ENCODE data around the gene KRT3. TPM values are rescaled to one million over a fixed set of nuclear protein-coding genes. Genes with fewer than 3 reads are reported as not detected.

KRT3 gene
- total RNA-seq, 1 donor from 2014 or later, result not detected

DNA sequence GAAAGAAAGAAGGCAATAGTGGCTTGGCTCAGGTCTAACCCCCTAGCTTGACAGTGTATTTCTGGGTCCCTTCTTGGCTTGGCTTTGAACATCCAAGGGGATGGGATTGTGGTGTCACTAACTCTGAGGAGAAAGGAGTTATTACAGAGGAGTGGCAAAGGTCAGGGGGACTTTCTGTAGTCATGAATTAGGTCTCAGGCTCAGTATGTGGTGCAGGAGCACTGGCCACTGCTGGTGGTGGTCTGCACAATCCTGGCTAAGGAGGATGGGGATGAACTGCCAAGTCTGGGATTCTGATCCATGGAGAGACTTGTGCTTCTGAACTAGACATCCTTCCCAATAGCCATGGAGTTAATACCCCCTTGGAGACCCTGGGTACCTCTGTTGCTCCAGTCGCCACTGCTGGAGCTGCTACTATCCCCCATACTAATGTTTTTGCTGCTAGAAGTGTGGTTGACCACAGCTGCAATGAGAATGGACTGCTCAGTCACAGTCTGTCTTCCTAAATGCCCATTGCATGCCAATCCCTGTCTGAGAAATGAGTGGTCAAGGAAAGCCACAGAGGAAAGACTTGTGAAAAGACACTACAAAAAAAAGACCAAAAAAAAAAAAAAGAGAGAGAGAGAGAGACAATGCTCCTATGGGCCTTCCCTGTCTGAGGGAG, 51.3 kb downstream of the KRT3 start:
- Mint-ChIP-seq H3K36me3 (ENCODE audit: unreplicated experiment) (no peaks in the 10 kb centered on the region), H3K4me1 (ENCODE audit: low read depth, unreplicated experiment) (no peaks in the 10 kb centered on the region), H3K27ac (ENCODE audit: unreplicated experiment) (no peak overlapping the region), H3K4me3 (ENCODE audit: unreplicated experiment) (no peak overlapping the region), H3K9me3 (ENCODE audit: unreplicated experiment) (no peaks in the 10 kb centered on the region), H3K27me3 (ENCODE audit: unreplicated experiment) (peaks cover 5% of the 10 kb centered on the region)
- DNase-seq, result no peak
- TF ChIP-seq, protein P1, sequence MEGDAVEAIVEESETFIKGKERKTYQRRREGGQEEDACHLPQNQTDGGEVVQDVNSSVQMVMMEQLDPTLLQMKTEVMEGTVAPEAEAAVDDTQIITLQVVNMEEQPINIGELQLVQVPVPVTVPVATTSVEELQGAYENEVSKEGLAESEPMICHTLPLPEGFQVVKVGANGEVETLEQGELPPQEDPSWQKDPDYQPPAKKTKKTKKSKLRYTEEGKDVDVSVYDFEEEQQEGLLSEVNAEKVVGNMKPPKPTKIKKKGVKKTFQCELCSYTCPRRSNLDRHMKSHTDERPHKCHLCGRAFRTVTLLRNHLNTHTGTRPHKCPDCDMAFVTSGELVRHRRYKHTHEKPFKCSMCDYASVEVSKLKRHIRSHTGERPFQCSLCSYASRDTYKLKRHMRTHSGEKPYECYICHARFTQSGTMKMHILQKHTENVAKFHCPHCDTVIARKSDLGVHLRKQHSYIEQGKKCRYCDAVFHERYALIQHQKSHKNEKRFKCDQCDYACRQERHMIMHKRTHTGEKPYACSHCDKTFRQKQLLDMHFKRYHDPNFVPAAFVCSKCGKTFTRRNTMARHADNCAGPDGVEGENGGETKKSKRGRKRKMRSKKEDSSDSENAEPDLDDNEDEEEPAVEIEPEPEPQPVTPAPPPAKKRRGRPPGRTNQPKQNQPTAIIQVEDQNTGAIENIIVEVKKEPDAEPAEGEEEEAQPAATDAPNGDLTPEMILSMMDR (IDR thresholded peaks at IDR 0.05; ENCODE audit: partially characterized antibody, unreplicated experiment), result no peak

DNA sequence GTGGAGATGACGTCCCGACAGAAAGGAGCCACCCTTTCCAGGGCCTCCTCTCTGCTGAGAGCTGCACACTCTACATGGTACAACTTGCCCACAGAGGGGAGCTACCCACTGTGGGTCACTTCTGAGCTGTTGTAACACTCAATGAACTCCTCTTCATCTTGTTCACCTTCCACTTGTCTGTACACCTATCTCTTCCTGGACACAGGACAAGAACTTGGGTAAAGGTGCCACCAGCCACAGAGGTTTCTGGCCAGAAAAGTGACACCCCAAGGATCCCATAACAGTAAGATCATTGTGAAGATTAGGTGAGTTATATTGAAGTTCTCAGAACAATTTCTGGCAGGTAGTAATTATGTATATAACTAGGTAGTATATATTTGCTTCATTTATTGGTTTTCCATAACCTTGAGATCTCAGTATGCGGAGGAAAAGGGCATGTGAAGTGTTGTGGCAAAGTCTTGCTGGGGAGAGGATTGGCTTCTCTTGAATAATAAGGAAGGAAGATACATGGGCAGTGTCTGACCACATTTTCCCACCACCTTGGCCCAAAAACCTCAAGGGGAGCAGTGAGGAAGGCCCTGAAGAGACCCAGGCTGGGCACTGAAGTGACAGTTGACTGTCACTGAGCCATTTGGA, 53.0 kb downstream of the KRT3 start:
- Mint-ChIP-seq H3K4me1 (ENCODE audit: low read depth, unreplicated experiment) (no peaks in the 10 kb centered on the region), H3K27ac (ENCODE audit: unreplicated experiment) (no peak overlapping the region), H3K4me3 (ENCODE audit: unreplicated experiment) (no peak overlapping the region), H3K9me3 (ENCODE audit: unreplicated experiment) (no peaks in the 10 kb centered on the region), H3K27me3 (ENCODE audit: unreplicated experiment) (peaks cover 5% of the 10 kb centered on the region), H3K36me3 (ENCODE audit: unreplicated experiment) (no peaks in the 10 kb centered on the region)
- TF ChIP-seq, protein P1 (IDR thresholded peaks at IDR 0.05; ENCODE audit: partially characterized antibody, unreplicated experiment), result no peak
- DNase-seq, result no peak

GRCh38 chr12:52742196-52742580, 53.7 kb downstream of the KRT3 start:
- Mint-ChIP-seq H3K27ac (ENCODE audit: unreplicated experiment) (no peak overlapping the region), H3K4me1 (ENCODE audit: low read depth, unreplicated experiment) (no peaks in the 10 kb centered on the region), H3K4me3 (ENCODE audit: unreplicated experiment) (no peak overlapping the region), H3K9me3 (ENCODE audit: unreplicated experiment) (no peaks in the 10 kb centered on the region), H3K36me3 (ENCODE audit: unreplicated experiment) (no peaks in the 10 kb centered on the region), H3K27me3 (ENCODE audit: unreplicated experiment) (peaks cover 5% of the 10 kb centered on the region)
- DNase-seq, result no peak
- TF ChIP-seq, protein P1 (IDR thresholded peaks at IDR 0.05; ENCODE audit: partially characterized antibody, unreplicated experiment), result no peak

DNA sequence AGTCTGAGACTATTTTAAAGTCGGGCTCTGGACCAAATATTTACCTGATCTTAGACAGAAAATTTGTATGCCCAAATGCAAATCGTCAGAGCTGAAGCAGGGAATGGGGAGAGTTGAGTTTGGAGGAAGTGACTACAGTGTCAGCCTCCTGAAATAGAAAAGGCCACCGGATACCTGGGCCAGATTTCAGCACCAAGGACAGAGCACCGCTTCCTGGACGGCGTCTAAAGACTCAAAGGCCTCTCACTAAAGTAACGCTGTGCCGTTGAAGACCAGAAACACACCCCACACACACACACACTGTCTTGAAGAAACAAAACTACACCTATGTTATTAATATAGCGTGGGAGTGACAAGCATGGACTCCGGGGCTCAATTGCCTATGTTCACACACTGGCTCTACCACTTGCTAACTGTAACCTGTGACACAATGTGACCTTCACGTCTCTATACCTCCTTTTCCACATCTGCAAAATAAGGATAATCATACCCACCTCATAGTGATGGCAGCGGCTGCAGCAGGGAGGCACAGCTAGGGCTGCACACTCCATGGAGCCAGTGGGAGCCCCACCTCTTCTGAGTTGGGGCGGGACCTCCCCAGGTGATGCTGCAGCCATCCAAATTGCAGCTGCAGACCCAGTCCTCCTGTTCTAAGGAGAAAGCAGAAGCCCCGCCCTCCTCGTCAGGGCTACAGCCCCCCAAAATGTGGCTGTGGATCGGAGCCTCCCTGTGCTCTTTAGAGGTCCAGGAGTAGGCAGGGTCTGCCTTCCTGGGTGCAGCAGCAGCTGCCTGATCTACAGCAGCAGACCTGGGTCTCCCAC, 54.3 kb downstream of the KRT3 start:
- TF ChIP-seq, protein P1 (IDR thresholded peaks at IDR 0.05; ENCODE audit: partially characterized antibody, unreplicated experiment), result no peak
- Mint-ChIP-seq H3K4me3 (ENCODE audit: unreplicated experiment) (no peak overlapping the region), H3K4me1 (ENCODE audit: low read depth, unreplicated experiment) (no peaks in the 10 kb centered on the region), H3K27me3 (ENCODE audit: unreplicated experiment) (peaks cover 5% of the 10 kb centered on the region), H3K36me3 (ENCODE audit: unreplicated experiment) (no peaks in the 10 kb centered on the region), H3K9me3 (ENCODE audit: unreplicated experiment) (no peaks in the 10 kb centered on the region), H3K27ac (ENCODE audit: unreplicated experiment) (no peak overlapping the region)
- no peak for DNase-seq

All from glutamatergic neuron (in vitro differentiated cells).